HG03378 (cell line): ENCODE results near the gene CST11.
A peak's percentile ranks its signal among the peaks of the same experiment; 100 is the strongest.

Experiments
- ATAC-seq: cut with Tn5 transposase; IDR thresholded peaks from one replicate; pipeline ENCODE4 v1.9.1; 2021; ENCODE audit warnings: mild to moderate bottlenecking, moderate library complexity; ENCODE audit not compliant: unreplicated experiment

CST11 gene

GRCh38 chr20:23420943-23421931 is 31.4 kb downstream of the CST11 start, which contains the start of gene NAPB:
NAPB (minus strand) TSS chr20:23421488; CDS start chr20:23421402, 86 bp downstream.
- ATAC-seq = peak; percentile 95

DNA sequence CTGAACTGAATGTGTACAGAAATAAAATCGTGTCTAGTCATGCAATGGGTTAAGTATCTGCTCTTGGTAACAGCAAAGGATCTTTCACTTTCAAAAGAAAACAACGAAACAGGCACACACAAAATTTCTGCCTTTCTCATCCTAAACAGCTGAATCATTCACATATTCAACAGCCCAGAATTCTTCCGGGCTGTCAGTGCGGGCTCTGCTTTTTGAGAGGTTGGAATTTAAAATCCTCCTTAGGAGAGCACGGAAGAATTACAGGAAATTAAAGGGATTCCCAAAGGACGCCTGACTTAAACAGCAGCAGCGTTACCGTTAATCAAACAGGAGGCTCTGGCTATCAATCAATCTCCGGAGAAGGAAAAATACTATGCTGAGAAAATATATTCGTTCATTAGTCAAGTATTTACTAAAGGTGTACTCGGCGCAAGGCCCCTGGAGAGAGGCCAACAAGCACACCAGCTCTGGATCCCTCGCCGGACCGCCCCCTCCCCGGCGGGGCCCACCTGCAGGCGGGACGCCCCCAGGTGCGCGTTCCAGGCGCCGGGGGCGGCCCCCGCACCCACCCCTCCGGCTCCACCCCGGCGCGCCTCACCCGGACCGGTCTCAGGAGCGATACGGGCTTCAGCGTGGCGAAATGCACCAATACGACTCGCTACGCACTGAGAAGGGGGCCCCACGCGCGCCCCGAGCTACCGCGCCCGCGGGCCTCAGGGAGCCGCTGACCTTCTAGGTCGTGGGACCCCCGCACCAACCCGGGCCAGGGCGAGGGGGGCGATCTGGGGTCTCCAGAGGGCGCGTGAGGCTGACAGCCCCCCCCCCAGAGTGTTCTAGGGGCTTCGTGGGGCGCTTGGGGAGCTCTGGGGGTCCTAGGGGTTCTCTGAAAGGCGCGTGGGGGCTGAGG is 32.4 kb downstream of the CST11 start:
- no peak for ATAC-seq

DNA sequence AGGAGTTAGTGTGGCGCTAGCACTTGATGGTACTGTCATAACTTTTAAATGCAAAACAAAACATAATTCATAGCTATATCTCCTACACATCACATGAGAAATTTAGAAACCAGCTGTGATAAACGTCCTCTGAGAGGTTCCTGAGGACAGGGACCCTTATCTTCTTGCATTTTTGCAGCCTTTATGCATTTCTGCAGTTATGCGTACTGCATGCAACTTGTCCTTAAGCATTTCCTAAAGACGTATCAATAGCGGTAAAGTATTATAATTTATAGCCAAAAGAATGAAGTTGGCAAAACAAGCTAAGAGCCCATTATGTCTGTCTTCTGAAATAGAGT is 33.0 kb downstream of the CST11 start:
- no peak for ATAC-seq

GRCh38 chr20:23417861-23418260 is 34.8 kb downstream of the CST11 start:
- no peak for ATAC-seq

GRCh38 chr20:23415959-23416583 is 36.6 kb downstream of the CST11 start:
- ATAC-seq = no peak

- ATAC-seq = no peak
Measured at GRCh38 chr20:23415555-23415954, 37.1 kb downstream of the CST11 start.

DNA sequence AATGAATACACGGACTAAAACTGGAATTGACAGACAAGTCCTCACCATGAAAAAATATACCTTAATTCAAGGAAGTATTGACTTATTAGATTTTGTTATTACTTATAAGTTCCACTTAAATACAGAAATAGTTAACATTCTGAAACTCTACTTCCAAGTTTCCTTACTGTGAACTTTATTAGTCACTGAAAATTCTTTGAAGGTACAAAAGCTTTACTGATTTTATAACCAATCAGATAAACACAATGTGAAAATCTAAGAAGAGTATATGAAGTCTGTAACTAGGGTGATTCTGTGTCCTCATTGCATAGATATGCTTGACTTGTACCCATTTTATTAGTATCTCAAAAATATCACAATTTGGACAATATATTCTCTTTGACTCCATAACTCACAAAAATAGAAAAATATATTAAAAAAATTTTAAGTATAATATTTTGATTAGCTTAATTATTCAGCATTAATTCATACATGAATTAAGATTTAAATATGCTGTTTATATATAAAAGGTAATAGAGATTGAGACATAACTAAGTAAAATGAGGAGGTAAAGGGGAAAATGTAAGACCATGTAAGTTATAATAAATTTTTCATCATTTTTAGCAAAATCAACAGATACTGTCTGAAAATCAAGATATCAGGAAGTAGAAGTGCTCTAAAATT is 38.0 kb downstream of the CST11 start:
- no peak for ATAC-seq

DNA sequence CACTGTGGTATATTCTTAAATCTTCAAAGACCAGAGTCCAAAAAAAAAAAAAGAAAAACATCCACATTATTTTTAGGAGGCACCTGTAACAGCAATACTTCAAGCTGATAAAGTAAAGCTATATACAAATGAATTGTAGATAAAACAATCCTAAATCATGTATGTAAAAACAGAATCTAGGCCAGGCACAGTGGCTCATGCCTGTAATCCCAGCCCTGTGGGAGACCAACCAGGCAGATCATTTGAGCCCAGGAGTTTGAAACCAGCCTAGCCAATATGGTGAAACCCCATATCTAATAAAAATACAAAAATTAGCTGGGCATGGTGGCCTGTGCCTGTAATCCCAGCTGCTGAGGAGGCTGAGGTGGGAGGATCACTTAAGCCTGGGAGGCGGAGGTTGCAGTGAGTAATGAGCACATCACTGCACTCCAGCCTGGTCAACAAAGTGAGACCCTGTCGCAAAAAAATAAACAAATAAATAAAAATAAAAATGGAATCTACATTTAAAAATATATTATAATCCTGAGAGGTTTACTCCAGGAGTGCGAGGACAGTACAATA is 38.7 kb downstream of the CST11 start:
- no peak for ATAC-seq

- no peak for ATAC-seq
Measured at GRCh38 chr20:23412026-23412425, 40.6 kb downstream of the CST11 start.

DNA sequence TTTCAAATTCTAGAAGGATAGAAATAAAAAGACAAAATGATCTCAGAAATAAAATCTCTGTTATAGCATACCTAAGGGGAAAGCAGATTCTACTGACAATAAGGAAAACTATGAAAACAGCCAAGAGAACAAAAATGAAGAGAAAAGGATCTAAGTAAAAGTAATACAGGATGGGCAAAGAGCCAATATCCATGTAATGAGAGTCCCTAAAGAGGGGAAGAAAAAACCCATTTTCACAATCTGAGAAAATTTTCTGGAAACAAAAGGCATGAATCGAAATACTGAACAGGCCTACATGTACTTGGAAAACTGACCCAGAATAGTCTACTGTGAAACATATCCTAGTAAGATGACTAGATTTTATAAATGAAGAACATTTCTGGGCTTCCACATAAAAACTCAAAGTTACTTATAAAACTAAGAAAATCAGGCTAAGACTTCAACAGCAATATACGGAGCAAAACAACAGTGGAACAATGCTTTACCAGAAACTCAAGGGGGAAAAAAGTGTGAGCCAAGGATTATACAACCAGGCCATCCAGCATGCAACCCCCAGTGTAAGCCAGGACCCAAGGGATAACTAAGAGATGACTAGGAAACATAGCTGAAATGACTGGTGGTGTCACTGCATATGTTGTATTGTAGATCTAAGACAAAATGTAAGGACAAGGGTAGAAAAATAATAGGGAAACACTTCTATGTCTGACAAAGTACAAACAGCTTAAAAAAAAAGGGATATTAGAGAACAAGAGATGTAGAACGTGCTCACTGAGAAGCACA is 41.6 kb downstream of the CST11 start:
- ATAC-seq = no peak

- ATAC-seq = no peak
Measured at GRCh38 chr20:23409800-23410199, 42.9 kb downstream of the CST11 start.

DNA sequence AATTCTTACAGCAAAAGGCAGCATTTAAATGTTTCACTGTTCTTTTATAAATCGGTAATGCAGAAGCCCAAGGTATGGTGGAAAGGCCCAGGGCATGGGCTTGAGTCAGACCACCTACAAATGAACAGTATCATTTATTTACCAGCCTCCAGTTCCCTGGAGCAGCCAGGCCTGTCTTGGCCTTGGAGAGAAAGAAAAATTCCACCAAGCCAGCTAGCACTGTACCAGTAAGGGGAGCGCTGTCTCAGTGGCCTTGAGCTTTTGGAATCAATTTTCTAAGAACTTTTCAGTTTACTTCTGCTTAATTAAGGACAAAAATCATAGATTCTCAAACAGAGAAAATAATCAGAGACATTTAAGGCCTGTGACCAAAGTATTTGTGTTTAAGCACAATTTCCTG is 43.7 kb downstream of the CST11 start:
- ATAC-seq = no peak

DNA sequence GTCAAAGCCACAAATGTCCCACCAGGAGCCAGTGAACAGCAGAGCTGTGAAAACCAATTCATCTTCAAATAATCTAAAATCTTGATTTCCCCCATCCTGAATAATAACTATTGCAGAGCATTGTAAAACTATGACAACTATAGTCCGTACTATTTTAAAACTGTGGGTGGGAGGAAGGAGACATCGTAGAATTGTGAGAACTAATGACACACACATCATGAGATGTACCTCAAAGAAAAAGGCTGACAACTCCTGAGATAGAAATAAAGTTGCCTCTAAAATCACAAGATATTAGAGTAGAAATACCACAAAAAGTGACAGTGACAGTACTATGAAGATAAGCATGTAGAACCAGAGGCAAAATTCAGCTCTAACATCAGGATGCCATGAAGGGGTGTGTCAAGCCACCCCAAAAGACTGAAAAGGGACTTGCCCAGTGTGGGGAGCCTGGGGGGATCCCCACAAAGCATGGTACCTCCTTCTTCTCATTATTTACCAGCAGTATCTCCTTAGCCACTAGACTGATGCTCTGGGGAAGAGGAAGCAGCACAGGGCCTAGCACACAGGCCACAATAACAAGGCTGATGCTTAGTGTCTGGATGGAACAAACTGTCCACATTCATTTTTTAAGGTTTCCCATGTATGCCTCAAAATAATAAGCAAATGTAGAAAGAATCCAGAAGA is 44.8 kb downstream of the CST11 start:
- ATAC-seq = peak; percentile 88

DNA sequence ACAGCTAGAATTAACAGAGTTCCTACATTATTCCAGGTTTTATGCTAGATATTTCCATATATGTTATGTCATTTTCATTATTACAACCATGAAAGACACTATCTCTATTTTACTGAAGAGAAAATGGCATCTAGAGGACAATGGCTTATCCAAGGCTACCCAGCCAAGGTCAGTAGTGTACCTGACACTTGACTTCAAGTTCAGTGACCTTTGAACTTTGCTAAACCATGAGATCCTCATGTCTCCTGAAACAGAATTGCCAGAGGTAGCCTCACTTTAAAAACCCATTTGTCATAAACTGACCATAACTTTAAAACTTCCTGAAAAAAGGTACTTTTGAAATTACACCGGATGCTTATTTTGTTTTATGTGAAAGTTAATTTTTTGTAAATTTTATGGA is 45.8 kb downstream of the CST11 start:
- no peak for ATAC-seq

DNA sequence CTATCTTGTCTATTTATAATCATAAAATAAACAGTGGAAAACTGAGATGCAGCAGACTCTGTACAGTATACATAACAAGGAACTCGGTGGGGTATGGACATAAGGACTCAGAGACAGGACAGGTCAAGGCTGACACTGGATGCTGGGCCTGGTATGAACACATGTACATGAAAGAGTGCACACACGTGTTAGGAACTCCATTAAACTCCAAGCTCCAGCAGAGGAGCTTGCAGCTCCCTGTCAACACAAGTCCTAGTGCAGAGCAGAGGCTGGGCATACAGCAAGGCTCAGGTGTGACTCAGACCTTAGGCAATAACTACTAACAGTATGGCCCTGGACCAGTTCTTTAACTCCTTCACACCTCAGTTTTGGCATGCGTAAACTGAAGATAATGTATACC is 48.5 kb downstream of the CST11 start:
- no peak for ATAC-seq

DNA sequence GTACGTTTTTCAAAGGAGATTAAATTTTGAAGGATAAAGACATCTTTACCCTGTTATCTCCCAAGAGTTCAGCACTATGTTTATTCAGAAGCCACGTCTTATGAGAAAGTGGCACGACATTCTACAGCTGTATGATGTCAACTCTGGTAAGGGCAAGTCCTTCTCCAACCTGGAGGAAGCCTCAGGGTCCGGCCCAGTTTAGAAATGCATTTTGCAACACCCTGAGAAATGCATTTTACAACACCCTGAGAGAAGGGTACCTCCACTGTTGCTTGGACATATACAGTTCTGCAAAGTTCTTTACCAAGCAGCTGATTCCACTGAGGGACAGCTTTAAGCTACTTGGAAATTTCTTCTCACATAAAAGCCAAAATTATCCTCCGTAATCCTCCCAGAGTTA is 48.9 kb downstream of the CST11 start:
- no peak for ATAC-seq

- ATAC-seq = no peak
Measured at GRCh38 chr20:23401051-23401450, 51.6 kb downstream of the CST11 start.
